ENCODE measurements around the gene AGBL4. TPM values are rescaled to one million over a fixed set of nuclear protein-coding genes. Genes with fewer than 3 reads are reported as not detected.

The AGBL4 gene
- total RNA-seq, 6 experiments from 2014 or later, result not detected

GRCh38 chr1:48665708-48666407 is 1357.9 kb downstream of the AGBL4 start:
- H3K36me3 Mint-ChIP-seq (ENCODE audit: low read depth), result no peaks in the 10 kb centered on the region
- no peak for DNase-seq
- no peak overlapping the region for H3K4me3 Mint-ChIP-seq
- peaks cover 50% of the 10 kb centered on the region for H3K9me3 Mint-ChIP-seq
- peaks cover 2% of the 10 kb centered on the region; the same call in 1 of the 2 replicates for H3K27me3 Mint-ChIP-seq (ENCODE audit: insufficient read depth)
- no peak for TF ChIP-seq CTCF (IDR thresholded peaks at IDR 0.05)
- H3K4me1 Mint-ChIP-seq (ENCODE audit: low read depth), result no peaks in the 10 kb centered on the region
- no peak overlapping the region for H3K27ac Mint-ChIP-seq

- TF ChIP-seq CTCF (IDR thresholded peaks at IDR 0.05), result no peak
- Mint-ChIP-seq H3K27ac (no peak overlapping the region), H3K4me3 (no peak overlapping the region), H3K9me3 (peaks cover 61% of the 10 kb centered on the region), H3K36me3 (ENCODE audit: low read depth) (no peaks in the 10 kb centered on the region), H3K27me3 (ENCODE audit: insufficient read depth) (no peaks in the 10 kb centered on the region), H3K4me1 (ENCODE audit: low read depth) (no peaks in the 10 kb centered on the region)
- no peak for DNase-seq
These were observed 1361.9 kb downstream of the AGBL4 start for GRCh38 chr1:48661726-48662463.

GRCh38 chr1:48659801-48660200 is 1364.0 kb downstream of the AGBL4 start:
- Mint-ChIP-seq H3K27ac (no peak overlapping the region), H3K36me3 (ENCODE audit: low read depth) (no peaks in the 10 kb centered on the region), H3K4me3 (no peak overlapping the region), H3K4me1 (ENCODE audit: low read depth) (no peaks in the 10 kb centered on the region), H3K27me3 (ENCODE audit: insufficient read depth) (no peaks in the 10 kb centered on the region), H3K9me3 (peaks cover 71% of the 10 kb centered on the region)
- no peak for DNase-seq
- TF ChIP-seq CTCF (IDR thresholded peaks at IDR 0.05), result no peak

GRCh38 chr1:48657413-48657812 is 1366.3 kb downstream of the AGBL4 start:
- no peak for TF ChIP-seq CTCF (IDR thresholded peaks at IDR 0.05)
- no peaks in the 10 kb centered on the region for H3K36me3 Mint-ChIP-seq (ENCODE audit: low read depth)
- no peaks in the 10 kb centered on the region for H3K27me3 Mint-ChIP-seq (ENCODE audit: insufficient read depth)
- no peak for DNase-seq
- H3K27ac Mint-ChIP-seq, result no peak overlapping the region
- no peaks in the 10 kb centered on the region for H3K4me1 Mint-ChIP-seq (ENCODE audit: low read depth)
- H3K9me3 Mint-ChIP-seq, result peaks cover 75% of the 10 kb centered on the region
- no peak overlapping the region for H3K4me3 Mint-ChIP-seq

GRCh38 chr1:48654606-48655210 is 1369.0 kb downstream of the AGBL4 start:
- no peak for TF ChIP-seq CTCF (IDR thresholded peaks at IDR 0.05)
- no peaks in the 10 kb centered on the region for H3K27me3 Mint-ChIP-seq (ENCODE audit: insufficient read depth)
- no peak overlapping the region for H3K4me3 Mint-ChIP-seq
- no peak for DNase-seq
- H3K27ac Mint-ChIP-seq, result no peak overlapping the region
- no peaks in the 10 kb centered on the region for H3K36me3 Mint-ChIP-seq (ENCODE audit: low read depth)
- H3K4me1 Mint-ChIP-seq (ENCODE audit: low read depth), result no peaks in the 10 kb centered on the region
- peaks cover 69% of the 10 kb centered on the region for H3K9me3 Mint-ChIP-seq
